ENCODE results near the gene EXOC3L1. TPM values are rescaled to one million over a fixed set of nuclear protein-coding genes. Genes with fewer than 3 reads are reported as not detected.

The EXOC3L1 gene
- total and polyA plus RNA-seq, 2 of the 13 experiments (the other 11 are each of a cell fraction or from before 2014, with no cell fraction given) = 0.12 TPM; not detected in 1

DNA sequence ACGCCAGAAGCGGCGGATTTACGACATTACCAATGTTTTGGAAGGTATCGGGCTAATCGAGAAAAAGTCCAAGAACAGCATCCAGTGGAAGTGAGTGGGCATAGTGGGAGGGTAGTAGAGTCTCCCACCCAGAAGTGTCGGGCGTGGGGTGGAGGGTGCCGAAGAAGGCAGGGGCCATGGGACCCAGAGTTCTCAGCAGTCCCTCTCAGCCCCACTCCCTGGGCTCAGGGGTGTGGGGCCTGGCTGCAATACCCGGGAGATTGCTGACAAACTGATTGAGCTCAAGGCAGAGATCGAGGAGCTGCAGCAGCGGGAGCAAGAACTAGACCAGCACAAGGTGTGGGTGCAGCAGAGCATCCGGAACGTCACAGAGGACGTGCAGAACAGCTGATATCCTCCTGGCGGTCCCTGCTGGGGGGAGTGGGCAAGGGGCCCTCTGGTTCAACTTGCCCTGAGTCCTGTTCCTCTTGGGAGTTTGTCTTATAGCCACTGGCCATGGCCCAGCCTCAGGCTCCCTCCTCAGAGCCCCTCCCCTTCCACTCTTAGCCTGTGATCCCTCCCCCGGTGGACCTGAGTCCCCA, 2.9 kb upstream of the EXOC3L1 start:
- Histone ChIP-seq H4K20me1 (ENCODE audit: insufficient read depth, low read length) (no peaks in the 10 kb centered on the region; the same call in 1 of the 2 replicates), H2AFZ (ENCODE audit: low read length) (no peak overlapping the region), H3K4me3 (replicated peaks in 1 of 3; ENCODE audit: insufficient read depth in 1 of 3, low read depth in 2 of 3, low read length in 3 of 3) (peak overlapping the region; percentile 84 to 99 (median 97)), H3K36me3 (replicated peaks in 1 of 2; ENCODE audit: control insufficient read depth in 1 of 2, insufficient read depth in 2 of 2, low read length in 2 of 2) (peaks cover 29 to 43% of the 10 kb centered on the region in 2 experiments), H3K79me2 (ENCODE audit: insufficient read depth, low read length) (peaks cover 21% of the 10 kb centered on the region), H3K4me2 (ENCODE audit: low read depth, low read length) (peak overlapping the region; percentile 97), H3K4me1 (ENCODE audit: insufficient read depth, low read length) (peaks cover 38% of the 10 kb centered on the region), H3K9me3 (ENCODE audit: low read length) (no peaks in the 10 kb centered on the region), H3K9ac (ENCODE audit: insufficient read depth, low read depth, low read length) (peak overlapping the region; percentile 98), H3K27me3 (ENCODE audit: control insufficient read depth in 1 of 2, insufficient read depth in 2 of 2, low read length in 2 of 2) (peaks cover 4 to 16% of the 10 kb centered on the region in 2 experiments; a peak in 2 of 5 replicates), H3K27ac (ENCODE audit: extremely low read length, insufficient read depth, low read length) (peak overlapping the region; percentile 59)
- in situ Hi-C loops (cut with HindIII; ENCODE audit: extremely low pct_ligation_motif_present, low pct_unique_long_range_greater_than_20kb) = no loop called here
- ATAC-seq (no peak), FAIRE-seq (no peak), DNase-seq (ENCODE audit: low spot score) (no peak)
- no TSS peak for BruUV-seq (replicated peaks)
- intact Hi-C loops (cut with micrococcal nuclease; ENCODE audit: unreplicated experiment) = loop anchor here (2.0 kb wide), 1 partner anchor 54 kb away; the partner anchor contains the start of gene FHOD1
- 8% methylated on average over 17 of the region's 17 CpGs for WGBS (ENCODE audit: low lambda C conversion rate)
- ChIA-PET POLR2A (interaction anchor here (0.9 to 1.9 kb wide), 6 partner anchors 7 to 55 kb away, joined by 3 to 8 read pairs (median 4); partner anchors contain the start of genes FHOD1, NOL3 and TMEM208), CTCF (ENCODE audit: low intra/inter-chr PET ratio, low total read pairs) (no interaction called here)
- peak; percentile 9; the same call in 1 of the 2 replicates for TF ChIP-seq ZNF451 (CRISPR knock-in tag; IDR thresholded peaks at IDR 0.05)
- TF ChIP-seq, protein P1, sequence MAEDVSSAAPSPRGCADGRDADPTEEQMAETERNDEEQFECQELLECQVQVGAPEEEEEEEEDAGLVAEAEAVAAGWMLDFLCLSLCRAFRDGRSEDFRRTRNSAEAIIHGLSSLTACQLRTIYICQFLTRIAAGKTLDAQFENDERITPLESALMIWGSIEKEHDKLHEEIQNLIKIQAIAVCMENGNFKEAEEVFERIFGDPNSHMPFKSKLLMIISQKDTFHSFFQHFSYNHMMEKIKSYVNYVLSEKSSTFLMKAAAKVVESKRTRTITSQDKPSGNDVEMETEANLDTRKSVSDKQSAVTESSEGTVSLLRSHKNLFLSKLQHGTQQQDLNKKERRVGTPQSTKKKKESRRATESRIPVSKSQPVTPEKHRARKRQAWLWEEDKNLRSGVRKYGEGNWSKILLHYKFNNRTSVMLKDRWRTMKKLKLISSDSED (CRISPR knock-in tag; IDR thresholded peaks at IDR 0.05) = no peak
- no peak for TF ChIP-seq ZNF776 (CRISPR knock-in tag; IDR thresholded peaks at IDR 0.05)
- 0 out of 2 replicates have a peak, but pooled peaks have one; percentile 61 for TF ChIP-seq ZNF557 (CRISPR knock-in tag; IDR thresholded peaks at IDR 0.05)
- TF ChIP-seq, protein P2, sequence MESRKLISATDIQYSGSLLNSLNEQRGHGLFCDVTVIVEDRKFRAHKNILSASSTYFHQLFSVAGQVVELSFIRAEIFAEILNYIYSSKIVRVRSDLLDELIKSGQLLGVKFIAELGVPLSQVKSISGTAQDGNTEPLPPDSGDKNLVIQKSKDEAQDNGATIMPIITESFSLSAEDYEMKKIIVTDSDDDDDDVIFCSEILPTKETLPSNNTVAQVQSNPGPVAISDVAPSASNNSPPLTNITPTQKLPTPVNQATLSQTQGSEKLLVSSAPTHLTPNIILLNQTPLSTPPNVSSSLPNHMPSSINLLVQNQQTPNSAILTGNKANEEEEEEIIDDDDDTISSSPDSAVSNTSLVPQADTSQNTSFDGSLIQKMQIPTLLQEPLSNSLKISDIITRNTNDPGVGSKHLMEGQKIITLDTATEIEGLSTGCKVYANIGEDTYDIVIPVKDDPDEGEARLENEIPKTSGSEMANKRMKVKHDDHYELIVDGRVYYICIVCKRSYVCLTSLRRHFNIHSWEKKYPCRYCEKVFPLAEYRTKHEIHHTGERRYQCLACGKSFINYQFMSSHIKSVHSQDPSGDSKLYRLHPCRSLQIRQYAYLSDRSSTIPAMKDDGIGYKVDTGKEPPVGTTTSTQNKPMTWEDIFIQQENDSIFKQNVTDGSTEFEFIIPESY (CRISPR knock-in tag; IDR thresholded peaks at IDR 0.05) = 0 out of 2 replicates have a peak, but pooled peaks have one; percentile 8
- TF ChIP-seq ZNF30 (CRISPR knock-in tag; IDR thresholded peaks at IDR 0.05) = no peak
- TF ChIP-seq, protein P3, sequence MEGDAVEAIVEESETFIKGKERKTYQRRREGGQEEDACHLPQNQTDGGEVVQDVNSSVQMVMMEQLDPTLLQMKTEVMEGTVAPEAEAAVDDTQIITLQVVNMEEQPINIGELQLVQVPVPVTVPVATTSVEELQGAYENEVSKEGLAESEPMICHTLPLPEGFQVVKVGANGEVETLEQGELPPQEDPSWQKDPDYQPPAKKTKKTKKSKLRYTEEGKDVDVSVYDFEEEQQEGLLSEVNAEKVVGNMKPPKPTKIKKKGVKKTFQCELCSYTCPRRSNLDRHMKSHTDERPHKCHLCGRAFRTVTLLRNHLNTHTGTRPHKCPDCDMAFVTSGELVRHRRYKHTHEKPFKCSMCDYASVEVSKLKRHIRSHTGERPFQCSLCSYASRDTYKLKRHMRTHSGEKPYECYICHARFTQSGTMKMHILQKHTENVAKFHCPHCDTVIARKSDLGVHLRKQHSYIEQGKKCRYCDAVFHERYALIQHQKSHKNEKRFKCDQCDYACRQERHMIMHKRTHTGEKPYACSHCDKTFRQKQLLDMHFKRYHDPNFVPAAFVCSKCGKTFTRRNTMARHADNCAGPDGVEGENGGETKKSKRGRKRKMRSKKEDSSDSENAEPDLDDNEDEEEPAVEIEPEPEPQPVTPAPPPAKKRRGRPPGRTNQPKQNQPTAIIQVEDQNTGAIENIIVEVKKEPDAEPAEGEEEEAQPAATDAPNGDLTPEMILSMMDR (CRISPR knock-in tag; IDR thresholded peaks at IDR 0.05) = no peak
- TF ChIP-seq, protein P4, sequence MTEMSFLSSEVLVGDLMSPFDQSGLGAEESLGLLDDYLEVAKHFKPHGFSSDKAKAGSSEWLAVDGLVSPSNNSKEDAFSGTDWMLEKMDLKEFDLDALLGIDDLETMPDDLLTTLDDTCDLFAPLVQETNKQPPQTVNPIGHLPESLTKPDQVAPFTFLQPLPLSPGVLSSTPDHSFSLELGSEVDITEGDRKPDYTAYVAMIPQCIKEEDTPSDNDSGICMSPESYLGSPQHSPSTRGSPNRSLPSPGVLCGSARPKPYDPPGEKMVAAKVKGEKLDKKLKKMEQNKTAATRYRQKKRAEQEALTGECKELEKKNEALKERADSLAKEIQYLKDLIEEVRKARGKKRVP (CRISPR knock-in tag; IDR thresholded peaks at IDR 0.05) = no peak
- 0 out of 2 replicates have a peak, but pooled peaks have one; percentile 56 for TF ChIP-seq DNMT1 (CRISPR knock-in tag; IDR thresholded peaks at IDR 0.05)
- peak; percentile 66; the same call in 1 of the 2 replicates for TF ChIP-seq NFE2L1 (CRISPR knock-in tag; IDR thresholded peaks at IDR 0.05; ENCODE audit: borderline replicate concordance)
- no peak for TF ChIP-seq EHMT2 (IDR thresholded peaks at IDR 0.05; ENCODE audit: borderline replicate concordance, low read depth, low read length)
- TF ChIP-seq, protein P5, sequence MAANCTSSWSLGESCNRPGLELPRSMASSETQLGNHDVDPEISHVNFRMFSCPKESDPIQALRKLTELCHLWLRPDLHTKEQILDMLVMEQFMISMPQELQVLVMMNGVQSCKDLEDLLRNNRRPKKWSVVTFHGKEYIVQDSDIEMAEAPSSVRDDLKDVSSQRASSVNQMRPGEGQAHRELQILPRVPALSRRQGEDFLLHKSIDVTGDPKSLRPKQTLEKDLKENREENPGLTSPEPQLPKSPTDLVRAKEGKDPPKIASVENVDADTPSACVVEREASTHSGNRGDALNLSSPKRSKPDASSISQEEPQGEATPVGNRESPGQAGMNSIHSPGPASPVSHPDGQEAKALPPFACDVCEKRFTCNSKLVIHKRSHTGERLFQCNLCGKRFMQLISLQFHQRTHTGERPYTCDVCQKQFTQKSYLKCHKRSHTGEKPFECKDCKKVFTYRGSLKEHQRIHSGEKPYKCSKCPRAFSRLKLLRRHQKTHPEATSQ (CRISPR knock-in tag; IDR thresholded peaks at IDR 0.05; ENCODE audit: borderline replicate concordance) = no peak

Measured in HepG2 (cell line).